ENCODE data around the gene SPDYE16.
"Not testable (repeated sequence)": the region's sequence is repeated elsewhere in the genome, so short reads cannot be mapped to it uniquely, and the experiment has no call there.

Gene SPDYE16

DNA sequence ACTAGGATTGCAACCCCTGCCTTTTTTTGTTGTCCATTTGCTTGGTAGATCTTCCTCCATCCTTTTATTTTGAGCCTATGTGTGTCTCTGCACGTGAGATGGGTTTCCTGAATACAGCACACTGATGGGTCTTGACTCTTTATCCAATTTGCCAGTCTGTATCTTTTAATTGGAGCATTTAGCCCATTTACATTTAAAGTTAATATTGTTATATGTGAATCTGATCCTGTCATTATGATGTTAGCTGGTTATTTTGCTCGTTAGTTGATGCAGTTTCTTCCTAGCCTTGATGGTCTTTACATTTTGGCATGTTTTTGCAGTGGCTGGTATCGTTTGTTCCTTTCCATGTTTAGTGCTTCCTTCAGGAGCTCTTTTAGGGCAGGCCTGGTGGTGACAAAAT is 21.9 kb upstream of the SPDYE16 start:
- H3K4me1 ChIP-seq (ENCODE audit: control insufficient read depth, low read length); H4K20me1 ChIP-seq (ENCODE audit: control insufficient read depth, insufficient read depth, low read depth, low read length); H3F3A ChIP-seq (ENCODE audit: control insufficient read depth, insufficient read depth); H3K9me2 ChIP-seq (replicated peaks; ENCODE audit: control insufficient read depth, low read length); H3K9me3 ChIP-seq (ENCODE audit: control insufficient read depth, insufficient read depth, low read length); H3K36me3 ChIP-seq (ENCODE audit: control insufficient read depth, low read length); H3K4me3 ChIP-seq (ENCODE audit: low read length); H3K27ac ChIP-seq (ENCODE audit: low read depth, low read length); H3K4me2 ChIP-seq (ENCODE audit: low read length); H3K27me3 ChIP-seq (ENCODE audit: control insufficient read depth, low read length): not testable (repeated sequence)
- H3K79me2 ChIP-seq (ENCODE audit: control insufficient read depth, low read length) = peaks cover 60% of the 10 kb centered on the region

DNA sequence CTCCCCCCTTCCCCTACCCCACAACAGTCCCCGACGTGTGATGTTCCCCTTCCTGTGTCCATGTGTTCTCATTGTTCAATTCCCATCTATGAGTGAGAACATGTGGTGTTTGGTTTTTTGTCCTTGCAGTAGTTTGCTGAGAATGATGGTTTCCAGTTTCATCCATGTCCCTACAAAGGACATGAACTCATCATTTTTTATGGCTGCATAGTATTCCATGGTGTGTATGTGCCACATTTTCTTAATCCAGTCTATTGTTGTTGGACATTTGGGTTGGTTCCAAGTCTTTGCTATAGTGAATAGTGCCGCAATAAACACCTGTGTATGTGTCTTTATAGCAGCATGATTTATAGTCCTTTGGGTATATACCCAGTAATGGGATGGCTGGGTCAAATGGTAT is 18.2 kb upstream of the SPDYE16 start:
- H3K27ac ChIP-seq (ENCODE audit: low read depth, low read length); H3K4me1 ChIP-seq (ENCODE audit: control insufficient read depth, low read length); H3K9me3 ChIP-seq (ENCODE audit: control insufficient read depth, insufficient read depth, low read length); H3F3A ChIP-seq (ENCODE audit: control insufficient read depth, insufficient read depth); H3K9me2 ChIP-seq (replicated peaks; ENCODE audit: control insufficient read depth, low read length); H4K20me1 ChIP-seq (ENCODE audit: control insufficient read depth, insufficient read depth, low read depth, low read length); H3K4me2 ChIP-seq (ENCODE audit: low read length); H3K4me3 ChIP-seq (ENCODE audit: low read length); H3K27me3 ChIP-seq (ENCODE audit: control insufficient read depth, low read length): not testable (repeated sequence)
- Histone ChIP-seq H3K79me2 (ENCODE audit: control insufficient read depth, low read length) (peaks cover 59% of the 10 kb centered on the region), H3K36me3 (ENCODE audit: control insufficient read depth, low read length) (peaks cover 11% of the 10 kb centered on the region)

DNA sequence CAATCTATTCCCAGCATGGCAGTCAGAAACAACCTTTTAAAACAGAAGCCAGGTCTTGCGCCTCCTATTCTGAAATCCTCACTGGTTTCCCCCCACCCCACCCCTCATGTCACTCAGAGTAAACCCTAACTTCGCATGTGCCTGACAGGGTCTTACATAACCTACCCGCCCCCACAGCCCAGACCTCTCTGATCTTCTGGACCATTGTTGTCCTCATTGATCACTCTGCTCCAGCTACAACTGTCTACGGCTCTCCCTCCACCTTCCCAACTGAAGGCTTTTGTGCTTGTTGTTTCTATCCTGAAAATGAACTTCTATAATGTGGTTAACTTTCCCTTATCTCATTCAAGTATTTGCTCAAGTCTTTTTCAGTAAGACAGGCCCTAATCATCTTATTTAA is 17.1 kb upstream of the SPDYE16 start:
- peaks cover 62% of the 10 kb centered on the region for H3K79me2 ChIP-seq (ENCODE audit: control insufficient read depth, low read length)
- H3K9me3 ChIP-seq (ENCODE audit: control insufficient read depth, insufficient read depth, low read length); H3K4me3 ChIP-seq (ENCODE audit: low read length); H4K20me1 ChIP-seq (ENCODE audit: control insufficient read depth, insufficient read depth, low read depth, low read length); H3K9me2 ChIP-seq (replicated peaks; ENCODE audit: control insufficient read depth, low read length); H3K27me3 ChIP-seq (ENCODE audit: control insufficient read depth, low read length); H3K27ac ChIP-seq (ENCODE audit: low read depth, low read length); H3K4me1 ChIP-seq (ENCODE audit: control insufficient read depth, low read length); H3F3A ChIP-seq (ENCODE audit: control insufficient read depth, insufficient read depth); H3K4me2 ChIP-seq (ENCODE audit: low read length): not testable (repeated sequence)
- peaks cover 17% of the 10 kb centered on the region for H3K36me3 ChIP-seq (ENCODE audit: control insufficient read depth, low read length)

DNA sequence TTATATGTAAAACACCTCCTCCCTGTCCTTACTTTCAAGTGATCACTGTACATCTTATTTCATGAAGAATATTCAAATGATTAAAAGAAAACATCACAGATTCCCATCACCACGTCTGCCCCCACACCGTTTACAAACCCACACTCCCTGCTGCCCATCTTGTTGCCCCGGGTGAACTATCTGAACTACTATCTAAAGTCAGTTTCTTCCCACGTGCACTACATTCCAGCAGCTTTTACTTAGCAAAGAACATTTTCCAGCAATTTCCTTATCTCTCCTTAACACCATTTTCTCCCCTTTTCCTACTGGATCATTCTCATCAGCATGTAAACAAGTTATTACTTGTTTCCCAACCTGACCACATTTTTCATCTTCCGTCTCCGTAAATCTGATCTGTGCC is 16.6 kb upstream of the SPDYE16 start:
- H3K4me2 ChIP-seq (ENCODE audit: low read length); H3K9me2 ChIP-seq (replicated peaks; ENCODE audit: control insufficient read depth, low read length); H3K4me3 ChIP-seq (ENCODE audit: low read length); H3K27me3 ChIP-seq (ENCODE audit: control insufficient read depth, low read length); H3K4me1 ChIP-seq (ENCODE audit: control insufficient read depth, low read length); H3F3A ChIP-seq (ENCODE audit: control insufficient read depth, insufficient read depth); H3K9me3 ChIP-seq (ENCODE audit: control insufficient read depth, insufficient read depth, low read length); H3K27ac ChIP-seq (ENCODE audit: low read depth, low read length); H4K20me1 ChIP-seq (ENCODE audit: control insufficient read depth, insufficient read depth, low read depth, low read length): not testable (repeated sequence)
- Histone ChIP-seq H3K36me3 (ENCODE audit: control insufficient read depth, low read length) (peaks cover 20% of the 10 kb centered on the region), H3K79me2 (ENCODE audit: control insufficient read depth, low read length) (peaks cover 64% of the 10 kb centered on the region)

DNA sequence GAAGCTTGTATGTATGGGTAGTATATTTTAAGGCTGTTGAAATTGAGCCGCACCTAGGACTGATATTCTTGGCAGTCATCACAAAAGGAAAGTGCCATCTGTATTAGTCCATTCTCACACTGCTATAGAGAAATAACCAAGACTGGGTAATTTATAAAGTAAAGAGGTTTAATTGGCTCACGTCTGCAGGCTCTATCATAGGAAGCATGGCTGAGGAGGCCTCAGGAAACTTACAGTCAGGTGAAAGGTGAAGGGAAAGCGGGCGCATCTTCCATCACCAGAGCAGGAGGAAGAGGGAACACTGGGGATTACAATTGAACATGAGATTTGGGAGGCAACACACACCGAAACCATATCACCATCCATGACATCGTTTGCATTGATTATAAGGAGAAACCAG is 8.9 kb upstream of the SPDYE16 start:
- not testable (repeated sequence) for H3K27ac ChIP-seq (ENCODE audit: low read depth, low read length); H3K4me3 ChIP-seq (ENCODE audit: low read length); H4K20me1 ChIP-seq (ENCODE audit: control insufficient read depth, insufficient read depth, low read depth, low read length); H3K4me2 ChIP-seq (ENCODE audit: low read length); H3F3A ChIP-seq (ENCODE audit: control insufficient read depth, insufficient read depth); H3K9me3 ChIP-seq (ENCODE audit: control insufficient read depth, insufficient read depth, low read length); H3K4me1 ChIP-seq (ENCODE audit: control insufficient read depth, low read length); H3K27me3 ChIP-seq (ENCODE audit: control insufficient read depth, low read length); H3K9me2 ChIP-seq (replicated peaks; ENCODE audit: control insufficient read depth, low read length)
- Histone ChIP-seq H3K36me3 (ENCODE audit: control insufficient read depth, low read length) (peaks cover 32% of the 10 kb centered on the region), H3K79me2 (ENCODE audit: control insufficient read depth, low read length) (peaks cover 61% of the 10 kb centered on the region)

DNA sequence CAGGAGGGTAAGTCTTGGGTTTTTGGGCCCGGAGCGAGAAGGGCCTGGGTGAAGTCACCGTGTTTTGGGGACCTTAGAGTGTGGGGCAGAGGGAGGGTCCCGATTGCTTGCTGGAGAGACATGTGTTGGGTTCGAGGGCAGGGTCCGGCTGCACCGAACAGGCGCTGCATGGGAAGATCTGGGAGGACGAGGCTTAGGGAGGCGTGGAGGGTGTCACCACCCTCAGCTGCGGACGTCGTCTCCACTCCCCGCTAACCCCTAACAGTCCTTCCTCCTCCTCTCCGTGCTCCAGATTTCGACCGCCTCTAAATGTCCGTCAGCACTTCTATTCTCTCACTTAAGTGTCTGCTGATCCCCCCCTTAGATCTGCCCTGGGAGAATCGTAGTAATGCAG is 6.8 kb upstream of the SPDYE16 start:
- H4K20me1 ChIP-seq (ENCODE audit: control insufficient read depth, insufficient read depth, low read depth, low read length); H3K4me1 ChIP-seq (ENCODE audit: control insufficient read depth, low read length); H3K27me3 ChIP-seq (ENCODE audit: control insufficient read depth, low read length); H3F3A ChIP-seq (ENCODE audit: control insufficient read depth, insufficient read depth); H3K9me3 ChIP-seq (ENCODE audit: control insufficient read depth, insufficient read depth, low read length); H3K9me2 ChIP-seq (replicated peaks; ENCODE audit: control insufficient read depth, low read length): not testable (repeated sequence)
- H3K79me2 ChIP-seq (ENCODE audit: control insufficient read depth, low read length) = peaks cover 43% of the 10 kb centered on the region
- H3K27ac ChIP-seq (ENCODE audit: low read depth, low read length) = peak overlapping the region; percentile 17; the same call in 1 of the 2 replicates
- H3K4me3 ChIP-seq (ENCODE audit: low read length) = peak overlapping the region; percentile 93
- H3K4me2 ChIP-seq (ENCODE audit: low read length) = peak overlapping the region; percentile 72
- peaks cover 21% of the 10 kb centered on the region for H3K36me3 ChIP-seq (ENCODE audit: control insufficient read depth, low read length)

DNA sequence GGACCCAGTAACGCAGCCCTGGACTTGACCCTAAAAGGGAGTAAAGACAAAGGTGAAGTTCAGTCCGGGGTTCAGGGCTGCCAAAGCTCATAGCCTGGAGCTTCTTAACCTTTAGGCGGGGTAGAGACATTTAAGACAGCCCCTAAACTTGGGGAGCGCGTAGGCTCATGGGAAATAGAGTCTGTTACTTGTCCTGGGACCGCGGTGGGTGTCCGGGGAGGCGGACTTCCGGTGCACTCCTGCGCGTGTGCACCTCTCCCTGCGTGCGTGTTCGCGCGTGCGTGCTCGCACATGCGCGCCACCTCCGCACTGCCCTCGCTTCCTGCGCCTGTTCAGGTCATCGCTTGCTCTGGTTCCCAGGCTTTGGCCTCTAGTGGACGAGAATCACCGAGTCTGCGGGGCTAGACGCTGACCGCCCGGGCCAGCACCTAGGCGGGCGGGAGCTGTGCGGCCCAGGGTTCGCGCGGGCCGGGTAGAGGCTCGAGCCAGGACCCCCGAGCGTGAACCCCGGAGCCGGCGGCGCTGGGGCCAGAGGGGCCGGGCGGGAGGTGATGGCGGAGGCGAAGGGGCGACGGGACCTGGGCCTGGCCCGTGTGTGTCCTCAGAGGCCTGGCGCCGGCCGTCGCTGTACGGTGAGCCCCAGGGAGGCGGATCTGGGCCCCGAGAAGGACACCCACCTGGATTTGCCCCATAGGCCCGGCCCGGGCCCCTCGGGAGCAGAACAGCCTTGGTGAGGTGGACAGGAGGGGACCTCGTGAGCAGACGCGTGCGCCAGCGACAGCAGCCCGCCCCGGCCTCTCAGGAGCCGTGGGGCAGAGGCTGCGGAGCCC is 6.1 kb upstream of the SPDYE16 start:
- H3K4me1 ChIP-seq (ENCODE audit: control insufficient read depth, low read length); H4K20me1 ChIP-seq (ENCODE audit: control insufficient read depth, insufficient read depth, low read depth, low read length); H3K9me3 ChIP-seq (ENCODE audit: control insufficient read depth, insufficient read depth, low read length); H3K27me3 ChIP-seq (ENCODE audit: control insufficient read depth, low read length); H3K9me2 ChIP-seq (replicated peaks; ENCODE audit: control insufficient read depth, low read length); H3F3A ChIP-seq (ENCODE audit: control insufficient read depth, insufficient read depth): not testable (repeated sequence)
- Histone ChIP-seq H3K36me3 (ENCODE audit: control insufficient read depth, low read length) (peaks cover 17% of the 10 kb centered on the region), H3K79me2 (ENCODE audit: control insufficient read depth, low read length) (peaks cover 38% of the 10 kb centered on the region), H3K4me2 (ENCODE audit: low read length) (peak overlapping the region; percentile 72), H3K27ac (ENCODE audit: low read depth, low read length) (peak overlapping the region; percentile 17; the same call in 1 of the 2 replicates), H3K4me3 (ENCODE audit: low read length) (peak overlapping the region; percentile 93)

DNA sequence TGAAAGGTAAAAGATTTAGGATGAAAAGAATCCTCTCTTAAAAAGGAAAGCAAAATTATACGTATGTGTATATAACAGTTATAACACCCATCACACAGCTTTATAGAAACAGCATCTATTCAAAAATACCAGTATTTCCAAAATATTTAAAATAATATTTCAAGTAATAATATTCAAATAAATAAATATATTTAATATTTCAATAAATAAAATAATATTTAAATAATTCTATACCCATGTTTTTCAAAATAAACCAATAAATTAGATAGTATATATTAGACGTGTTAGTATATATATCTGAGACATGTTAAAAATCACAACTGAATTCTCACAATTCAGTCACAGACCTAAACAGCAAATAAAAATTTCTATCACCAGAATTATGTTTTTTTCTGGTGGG is 11.5 kb downstream of the SPDYE16 start:
- not testable (repeated sequence) for H3K4me3 ChIP-seq (ENCODE audit: low read length); H3F3A ChIP-seq (ENCODE audit: control insufficient read depth, insufficient read depth); H3K79me2 ChIP-seq (ENCODE audit: control insufficient read depth, low read length); H3K9me2 ChIP-seq (replicated peaks; ENCODE audit: control insufficient read depth, low read length); H3K27me3 ChIP-seq (ENCODE audit: control insufficient read depth, low read length); H3K4me1 ChIP-seq (ENCODE audit: control insufficient read depth, low read length); H3K4me2 ChIP-seq (ENCODE audit: low read length); H3K36me3 ChIP-seq (ENCODE audit: control insufficient read depth, low read length); H3K27ac ChIP-seq (ENCODE audit: low read depth, low read length); H4K20me1 ChIP-seq (ENCODE audit: control insufficient read depth, insufficient read depth, low read depth, low read length); H3K9me3 ChIP-seq (ENCODE audit: control insufficient read depth, insufficient read depth, low read length)
